Measurements from ENCODE around the gene ARHGAP36.

The ARHGAP36 gene

GRCh38 chrX:131068945-131069719, 11.0 kb downstream of the ARHGAP36 start:
- Histone ChIP-seq H3K79me2 (ENCODE audit: control insufficient read depth, insufficient read depth, low read length, unreplicated experiment) (no peaks in the 10 kb centered on the region), H3K36me3 (ENCODE audit: insufficient read depth, low read length) (no peaks in the 10 kb centered on the region), H3K4me3 (ENCODE audit: low read depth, low read length) (no peak overlapping the region), H3K27ac (ENCODE audit: low read depth, low read length) (no peak overlapping the region), H3K27me3 (ENCODE audit: insufficient read depth, low read length) (peaks cover 29% of the 10 kb centered on the region), H2AFZ (ENCODE audit: low read length, unreplicated experiment) (no peak overlapping the region), H3K4me1 (ENCODE audit: control insufficient read depth, insufficient read depth, low read length, unreplicated experiment) (no peaks in the 10 kb centered on the region)

- Histone ChIP-seq H3K79me2 (ENCODE audit: control insufficient read depth, insufficient read depth, low read length, unreplicated experiment) (no peaks in the 10 kb centered on the region), H3K4me1 (ENCODE audit: control insufficient read depth, insufficient read depth, low read length, unreplicated experiment) (no peaks in the 10 kb centered on the region), H3K36me3 (ENCODE audit: insufficient read depth, low read length) (no peaks in the 10 kb centered on the region), H3K4me3 (ENCODE audit: low read depth, low read length) (no peak overlapping the region), H2AFZ (ENCODE audit: low read length, unreplicated experiment) (no peak overlapping the region), H3K27me3 (ENCODE audit: insufficient read depth, low read length) (peaks cover 15% of the 10 kb centered on the region; the same call in 1 of the 2 replicates), H3K27ac (ENCODE audit: low read depth, low read length) (no peak overlapping the region)
Measured at GRCh38 chrX:131072871-131073571, 14.9 kb downstream of the ARHGAP36 start.

GRCh38 chrX:131073607-131074006, 15.5 kb downstream of the ARHGAP36 start:
- Histone ChIP-seq H2AFZ (ENCODE audit: low read length, unreplicated experiment) (no peak overlapping the region), H3K4me3 (ENCODE audit: low read depth, low read length) (no peak overlapping the region), H3K27ac (ENCODE audit: low read depth, low read length) (no peak overlapping the region), H3K27me3 (ENCODE audit: insufficient read depth, low read length) (peaks cover 13% of the 10 kb centered on the region; the same call in 1 of the 2 replicates), H3K4me1 (ENCODE audit: control insufficient read depth, insufficient read depth, low read length, unreplicated experiment) (no peaks in the 10 kb centered on the region), H3K79me2 (ENCODE audit: control insufficient read depth, insufficient read depth, low read length, unreplicated experiment) (no peaks in the 10 kb centered on the region), H3K36me3 (ENCODE audit: insufficient read depth, low read length) (no peaks in the 10 kb centered on the region)

- H3K27ac ChIP-seq (ENCODE audit: low read depth, low read length): no peak overlapping the region
- H3K4me3 ChIP-seq (ENCODE audit: low read depth, low read length): no peak overlapping the region
Measured at GRCh38 chrX:131081772-131082740, 23.9 kb downstream of the ARHGAP36 start.

GRCh38 chrX:131083510-131084142, 25.5 kb downstream of the ARHGAP36 start:
- Histone ChIP-seq H3K36me3 (ENCODE audit: insufficient read depth, low read length) (no peaks in the 10 kb centered on the region), H2AFZ (ENCODE audit: low read length, unreplicated experiment) (no peak overlapping the region), H3K4me1 (ENCODE audit: control insufficient read depth, insufficient read depth, low read length, unreplicated experiment) (no peaks in the 10 kb centered on the region), H3K4me3 (ENCODE audit: low read depth, low read length) (no peak overlapping the region), H3K27me3 (ENCODE audit: insufficient read depth, low read length) (peaks cover 29% of the 10 kb centered on the region), H3K27ac (ENCODE audit: low read depth, low read length) (no peak overlapping the region), H3K79me2 (ENCODE audit: control insufficient read depth, insufficient read depth, low read length, unreplicated experiment) (no peaks in the 10 kb centered on the region)

More at GRCh38 chrX:131081772-131082740, 23.9 kb downstream of the ARHGAP36 start:
- no peaks in the 10 kb centered on the region for H3K36me3 ChIP-seq (ENCODE audit: insufficient read depth, low read length)
- H3K27me3 ChIP-seq (ENCODE audit: insufficient read depth, low read length): peaks cover 29% of the 10 kb centered on the region
- H2AFZ ChIP-seq (ENCODE audit: low read length, unreplicated experiment): no peak overlapping the region
- no peaks in the 10 kb centered on the region for H3K4me1 ChIP-seq (ENCODE audit: control insufficient read depth, insufficient read depth, low read length, unreplicated experiment)
- no peaks in the 10 kb centered on the region for H3K79me2 ChIP-seq (ENCODE audit: control insufficient read depth, insufficient read depth, low read length, unreplicated experiment)

- H3K36me3 ChIP-seq (ENCODE audit: insufficient read depth, low read length): no peaks in the 10 kb centered on the region
- H3K27ac ChIP-seq (ENCODE audit: low read depth, low read length): no peak overlapping the region
- H3K27me3 ChIP-seq (ENCODE audit: insufficient read depth, low read length): peaks cover 29% of the 10 kb centered on the region
- H3K4me1 ChIP-seq (ENCODE audit: control insufficient read depth, insufficient read depth, low read length, unreplicated experiment): no peaks in the 10 kb centered on the region
- H2AFZ ChIP-seq (ENCODE audit: low read length, unreplicated experiment): no peak overlapping the region
- H3K79me2 ChIP-seq (ENCODE audit: control insufficient read depth, insufficient read depth, low read length, unreplicated experiment): no peaks in the 10 kb centered on the region
- no peak overlapping the region for H3K4me3 ChIP-seq (ENCODE audit: low read depth, low read length)
Measured at GRCh38 chrX:131084145-131084544, 26.0 kb downstream of the ARHGAP36 start.

- Histone ChIP-seq H3K4me3 (ENCODE audit: low read depth, low read length) (no peak overlapping the region), H2AFZ (ENCODE audit: low read length, unreplicated experiment) (no peak overlapping the region), H3K79me2 (ENCODE audit: control insufficient read depth, insufficient read depth, low read length, unreplicated experiment) (no peaks in the 10 kb centered on the region), H3K4me1 (ENCODE audit: control insufficient read depth, insufficient read depth, low read length, unreplicated experiment) (no peaks in the 10 kb centered on the region), H3K36me3 (ENCODE audit: insufficient read depth, low read length) (no peaks in the 10 kb centered on the region), H3K27me3 (ENCODE audit: insufficient read depth, low read length) (no peaks in the 10 kb centered on the region), H3K27ac (ENCODE audit: low read depth, low read length) (no peak overlapping the region)
Measured at GRCh38 chrX:131136776-131137175, 78.6 kb downstream of the ARHGAP36 start.

GRCh38 chrX:131139072-131139471, 80.9 kb downstream of the ARHGAP36 start:
- no peaks in the 10 kb centered on the region for H3K27me3 ChIP-seq (ENCODE audit: insufficient read depth, low read length)
- H3K4me3 ChIP-seq (ENCODE audit: low read depth, low read length): no peak overlapping the region
- H2AFZ ChIP-seq (ENCODE audit: low read length, unreplicated experiment): no peak overlapping the region
- no peaks in the 10 kb centered on the region for H3K79me2 ChIP-seq (ENCODE audit: control insufficient read depth, insufficient read depth, low read length, unreplicated experiment)
- H3K27ac ChIP-seq (ENCODE audit: low read depth, low read length): no peak overlapping the region
- no peaks in the 10 kb centered on the region for H3K4me1 ChIP-seq (ENCODE audit: control insufficient read depth, insufficient read depth, low read length, unreplicated experiment)
- H3K36me3 ChIP-seq (ENCODE audit: insufficient read depth, low read length): no peaks in the 10 kb centered on the region
